NCI-H446 treated with DMSO at 0.1 percent for 48 hours (cell line): ENCODE data around the gene CHN2.

Experiments used
- DNase-seq: peaks from one replicate; lab custom pipeline; 2025; lab: John Stamatoyannopoulos, UW

The CHN2 gene

DNA sequence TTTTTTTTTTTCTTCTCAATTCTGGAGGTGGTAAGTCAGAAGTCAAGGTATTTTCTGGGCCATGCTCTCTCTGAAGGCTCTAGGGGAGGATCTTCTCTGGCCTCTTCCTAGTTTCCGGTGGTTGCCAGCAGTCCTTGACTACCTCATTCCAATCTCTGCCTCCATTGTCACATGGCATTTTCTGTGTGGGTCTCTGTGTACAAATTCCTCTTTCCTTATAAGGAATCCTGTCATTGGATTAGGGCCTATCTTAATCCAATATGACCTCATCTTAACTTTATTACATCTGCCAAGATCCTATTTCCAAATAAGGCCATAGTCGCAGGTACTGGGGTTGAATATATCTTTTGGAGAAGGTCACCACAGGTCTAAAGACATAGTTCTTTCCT lies 239.8 kb downstream of the CHN2 start:
- DNase-seq: no peak

DNA sequence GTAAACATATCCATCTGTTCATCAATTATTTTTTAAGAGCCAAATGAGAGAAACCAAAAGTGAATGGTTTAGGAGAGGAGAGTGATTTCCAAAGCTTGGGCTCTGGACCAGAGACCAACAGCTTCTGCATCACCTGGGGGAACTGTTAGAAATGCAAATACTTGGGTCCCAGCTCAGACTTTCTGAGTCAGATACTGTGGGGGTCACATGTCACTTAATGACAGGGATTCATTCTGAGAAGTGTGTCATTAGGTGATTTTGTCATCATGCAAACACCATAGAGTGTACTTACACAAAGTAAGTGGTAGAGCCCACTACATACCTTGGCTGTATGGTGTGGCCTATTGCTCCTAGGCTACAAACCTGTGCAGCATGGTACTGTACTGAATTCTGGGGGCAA lies 240.6 kb downstream of the CHN2 start:
- DNase-seq: no peak

GRCh38 chr7:29435902-29436301 lies 241.3 kb downstream of the CHN2 start:
- no peak for DNase-seq

- DNase-seq: no peak
These were observed 247.6 kb downstream of the CHN2 start for GRCh38 chr7:29442146-29442545.

DNA sequence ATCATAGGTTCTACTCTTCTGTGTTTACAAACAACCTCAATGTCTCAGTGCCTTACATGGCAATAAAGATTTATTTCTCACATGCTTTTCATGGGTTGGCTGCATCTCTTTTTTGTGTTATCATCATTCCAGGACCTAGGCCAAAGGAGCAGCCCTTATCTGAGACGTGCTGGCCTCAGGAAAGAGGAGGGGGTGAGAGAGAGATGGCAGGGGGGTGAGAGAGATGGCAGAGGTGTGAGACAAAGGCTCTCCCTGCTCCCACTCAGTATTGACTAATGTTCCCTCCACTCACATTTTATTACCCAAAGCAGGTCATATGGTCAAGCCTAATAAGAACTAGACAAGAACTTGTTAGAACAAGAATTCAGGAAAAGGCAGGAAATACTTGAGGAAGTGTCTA lies 249.0 kb downstream of the CHN2 start:
- no peak for DNase-seq

DNA sequence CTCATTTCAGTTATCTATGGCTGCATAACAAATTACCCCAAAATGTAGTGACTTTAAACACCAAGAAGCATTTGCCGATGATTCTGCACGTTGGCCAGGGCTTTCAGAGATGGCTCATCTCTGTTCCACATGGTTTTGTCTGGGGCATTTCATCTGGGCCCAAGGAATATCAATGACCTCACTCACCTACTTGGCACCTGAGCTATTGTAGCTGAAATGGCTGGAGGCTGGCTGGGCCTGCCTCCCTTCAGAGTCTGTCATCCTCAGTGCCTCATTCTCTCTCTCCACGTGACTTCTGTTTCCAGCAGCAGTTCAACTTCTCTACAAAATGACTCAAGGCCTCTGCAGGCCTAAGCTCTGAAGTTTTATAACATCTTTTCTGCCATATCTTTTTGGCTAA lies 249.7 kb downstream of the CHN2 start:
- no peak for DNase-seq

GRCh38 chr7:29445736-29446135 lies 251.2 kb downstream of the CHN2 start:
- no peak for DNase-seq

- DNase-seq: no peak
These were observed 253.3 kb downstream of the CHN2 start for GRCh38 chr7:29447828-29448227.

DNA sequence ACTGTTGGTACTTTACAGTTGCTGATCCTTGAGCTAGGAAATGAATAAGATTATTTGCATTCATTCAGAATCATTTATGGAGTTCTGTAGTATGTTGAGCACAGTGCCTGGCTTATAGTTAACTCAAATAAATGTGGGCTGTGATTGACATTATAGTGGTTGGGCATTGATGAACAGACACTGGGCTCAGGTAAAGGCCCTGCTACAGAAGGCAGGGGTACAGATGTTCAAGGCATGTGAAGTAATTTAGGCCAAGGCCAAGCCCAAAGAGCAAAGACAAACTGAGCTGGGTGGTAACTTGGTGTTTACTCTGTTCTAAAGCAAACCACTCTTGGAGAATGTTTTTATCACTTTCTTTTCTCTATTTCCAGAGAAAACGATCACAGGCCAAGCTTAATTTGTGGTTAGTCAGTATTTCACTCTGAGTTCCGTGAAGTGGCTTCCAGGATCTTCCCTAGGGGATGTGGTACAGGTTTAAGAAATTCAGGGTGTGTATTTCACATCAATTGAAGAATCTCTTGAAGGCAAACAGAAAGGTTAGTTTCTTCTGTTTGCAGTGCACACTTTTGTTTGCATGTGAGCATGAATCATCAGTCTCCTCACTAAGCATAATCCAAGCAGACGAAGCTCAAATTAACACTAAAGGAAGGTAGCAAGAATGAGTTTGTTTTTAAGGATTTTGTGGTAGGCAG lies 255.1 kb downstream of the CHN2 start:
- DNase-seq: no peak

DNA sequence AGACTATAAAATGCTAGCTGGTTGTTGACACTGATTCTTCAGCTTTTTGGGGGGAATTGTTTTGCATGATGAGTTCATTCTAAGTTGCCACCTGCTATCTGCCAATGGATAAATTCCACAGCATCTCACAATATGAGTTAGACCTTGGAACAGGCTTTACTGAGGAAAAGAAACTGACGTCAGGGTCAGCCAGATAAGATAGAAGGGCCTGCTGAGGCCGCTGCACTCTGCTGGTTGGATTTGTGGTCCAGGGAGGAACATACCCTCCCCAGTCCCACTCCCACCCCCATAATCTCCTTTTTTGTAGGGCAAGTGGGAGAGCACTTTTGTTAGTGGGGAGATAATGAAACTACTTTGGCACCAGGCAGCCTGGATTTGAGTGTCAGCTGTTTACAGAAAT lies 258.4 kb downstream of the CHN2 start:
- no peak for DNase-seq

GRCh38 chr7:29454464-29454863 lies 259.9 kb downstream of the CHN2 start:
- DNase-seq: no peak

GRCh38 chr7:29454899-29455451 lies 260.4 kb downstream of the CHN2 start:
- no peak for DNase-seq

DNA sequence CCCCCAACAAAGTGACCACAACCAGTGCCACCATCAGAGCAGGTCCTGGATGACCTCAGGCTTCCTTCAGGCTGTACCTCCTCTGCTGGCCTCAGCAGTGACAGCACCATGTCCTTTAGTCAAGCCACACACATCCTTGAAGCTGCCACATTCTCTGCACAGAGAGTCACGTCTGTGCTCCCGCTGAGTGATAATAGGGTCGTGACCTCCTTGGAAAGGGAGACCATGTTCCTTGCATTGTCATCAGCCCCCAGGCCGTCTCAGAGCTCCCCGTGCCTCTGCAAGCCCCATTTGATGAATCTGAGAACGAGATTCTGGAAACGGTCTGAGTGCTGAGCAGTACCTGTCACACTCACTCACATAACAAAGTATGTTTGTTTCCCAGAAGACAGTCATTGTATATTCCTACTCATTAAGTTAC lies 262.6 kb downstream of the CHN2 start:
- DNase-seq: no peak

- no peak for DNase-seq
These were observed 263.0 kb downstream of the CHN2 start for GRCh38 chr7:29457565-29458011.

- DNase-seq: no peak
These were observed 264.4 kb downstream of the CHN2 start for GRCh38 chr7:29458933-29459332.

DNA sequence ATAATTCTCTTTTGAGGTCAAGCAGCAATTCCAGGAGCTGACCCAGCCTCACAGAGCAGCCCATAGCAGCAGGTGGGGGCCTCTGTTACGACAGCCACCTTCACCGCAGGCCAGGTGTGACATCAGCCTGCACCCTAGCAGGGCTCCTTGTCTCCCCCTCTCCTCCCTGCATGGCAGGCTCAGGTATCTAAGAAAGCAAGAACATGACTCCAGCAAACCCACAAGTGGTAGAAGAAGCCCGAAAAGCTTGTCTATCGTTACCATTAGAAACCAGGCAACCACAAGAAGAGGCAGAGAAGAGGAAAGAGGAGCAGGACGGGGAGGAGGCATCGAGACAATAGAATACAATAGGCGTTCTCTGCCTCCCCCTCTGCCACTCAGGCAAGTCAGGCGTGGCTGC lies 265.0 kb downstream of the CHN2 start:
- no peak for DNase-seq

- no peak for DNase-seq
These were observed 267.4 kb downstream of the CHN2 start for GRCh38 chr7:29461996-29462395.

DNA sequence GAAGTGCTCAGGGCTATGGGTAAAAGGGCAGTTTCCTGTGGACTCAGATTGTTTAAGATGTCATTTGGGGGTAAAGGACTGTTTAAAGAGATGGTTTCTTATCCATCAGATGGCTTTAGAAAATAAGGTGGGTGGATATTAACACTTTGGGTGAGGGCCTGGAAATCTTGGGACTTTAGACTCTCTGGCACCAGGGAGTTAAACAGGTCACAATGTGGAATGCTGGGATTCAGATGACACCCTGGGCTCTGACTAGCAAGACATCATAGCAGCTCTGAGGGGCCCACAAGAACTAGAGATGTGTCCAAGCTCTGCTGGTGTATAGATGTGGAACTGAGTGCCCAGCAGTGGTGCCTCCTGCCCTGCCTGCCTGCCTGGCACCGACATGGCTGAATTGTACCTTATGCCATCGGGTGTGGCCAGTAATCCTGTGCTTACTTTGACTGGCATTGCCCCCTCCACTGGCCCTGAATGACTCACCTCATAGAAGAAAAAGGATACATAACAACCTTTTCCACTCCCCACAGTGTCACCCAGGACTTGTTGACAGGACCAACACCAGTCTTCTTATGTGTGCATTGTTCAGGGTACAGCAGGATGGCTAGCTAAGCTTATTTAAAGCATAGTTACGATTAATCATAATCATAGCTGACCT lies 269.1 kb downstream of the CHN2 start:
- DNase-seq: no peak

GRCh38 chr7:29464753-29465152 lies 270.2 kb downstream of the CHN2 start:
- DNase-seq: no peak

- no peak for DNase-seq
These were observed 272.8 kb downstream of the CHN2 start for GRCh38 chr7:29467193-29467926.

DNA sequence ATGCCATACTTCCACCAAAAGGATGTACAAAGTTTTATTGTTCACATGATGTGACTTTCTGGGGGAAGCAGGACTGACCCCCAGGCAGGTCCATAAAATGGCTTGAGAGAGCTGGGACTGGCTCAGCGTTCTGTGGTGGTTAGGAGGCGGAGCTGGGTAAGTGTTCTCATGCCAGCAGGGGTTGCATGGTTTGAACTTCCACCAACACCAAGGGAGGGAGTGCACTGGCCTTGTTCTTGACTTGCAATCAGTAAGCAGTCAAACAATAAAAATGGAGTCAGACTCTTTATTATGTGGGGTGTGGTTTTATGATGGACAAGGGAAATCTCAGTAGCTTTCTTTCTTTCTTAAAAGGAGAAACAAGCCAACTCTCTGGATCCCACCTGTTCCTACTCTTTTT lies 273.6 kb downstream of the CHN2 start:
- no peak for DNase-seq

- no peak for DNase-seq
These were observed 274.7 kb downstream of the CHN2 start for GRCh38 chr7:29469281-29469680.

GRCh38 chr7:29469976-29470557 lies 275.5 kb downstream of the CHN2 start:
- no peak for DNase-seq
